ENCODE measurements around the gene TXNL4A. TPM values are rescaled to one million over a fixed set of nuclear protein-coding genes. Genes with fewer than 3 reads are reported as not detected.

Gene TXNL4A
- total RNA-seq, 5 donors from 2014 or later (not counting 1 experiment from before 2014, with no cell fraction given): 61.2 to 77.8 (median 72.7) TPM

DNA sequence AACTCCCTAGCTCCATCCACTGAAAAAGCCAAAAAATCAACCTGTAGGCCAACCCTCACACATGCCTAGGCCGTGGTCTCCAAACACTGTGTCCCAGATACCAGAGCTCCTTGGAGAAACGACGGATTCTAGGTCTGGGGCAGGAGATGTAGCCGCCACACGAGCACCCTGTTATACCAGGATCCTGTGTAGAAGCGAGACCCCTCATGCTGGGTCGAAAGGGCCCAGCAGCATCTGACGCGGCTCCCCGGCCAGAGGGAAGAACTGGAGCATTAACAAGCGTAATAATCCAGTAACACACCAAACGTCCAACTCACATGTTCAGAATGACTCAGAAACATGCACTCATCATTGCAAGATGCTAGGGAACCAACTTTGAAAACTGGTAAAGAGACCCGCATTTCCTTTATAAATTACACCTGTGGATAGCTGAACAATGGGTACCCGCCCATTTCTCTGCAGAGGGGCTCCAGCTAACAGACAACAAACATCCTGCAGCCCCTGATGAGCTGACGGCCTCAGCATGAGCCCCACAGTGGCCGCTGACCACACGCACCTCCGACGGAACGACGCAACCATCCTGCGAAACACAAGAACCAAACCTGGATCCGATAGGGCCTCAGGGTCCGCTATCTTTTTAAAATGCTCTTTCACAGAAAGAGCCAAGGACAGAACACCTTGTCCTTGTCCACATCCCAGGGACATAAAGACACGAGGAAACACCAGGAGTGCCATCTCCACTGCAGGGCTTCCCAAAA is 51.1 kb downstream of the TXNL4A start:
- ATAC-seq (replicated peaks in 1 of 4) (no peak), DNase-seq (no peak)
- CTCF ChIA-PET: interaction anchor here in 1 of 2 donors (0.5 kb wide), 1 partner anchor 312 kb away, joined by 4 read pairs; no protein-coding TSS in a partner anchor
- Histone ChIP-seq H3K27ac (ENCODE audit: low read length) (no peak overlapping the region), H3K36me3 (ENCODE audit: control insufficient read depth in 2 of 2, extremely low read depth in 1 of 2, insufficient read depth in 1 of 2, low read length in 1 of 2) (peaks cover 29 to 35% of the 10 kb centered on the region in 2 donors), H3K4me1 (ENCODE audit: control insufficient read depth in 1 of 2, extremely low read depth in 1 of 2, insufficient read depth in 2 of 2, low read length in 2 of 2) (no peaks in the 10 kb centered on the region), H3K27me3 (replicated peaks in 1 of 2; ENCODE audit: control insufficient read depth in 2 of 2, extremely low read depth in 1 of 2, insufficient read depth in 2 of 2, low read length in 1 of 2) (no peaks in the 10 kb centered on the region), H3K4me3 (ENCODE audit: control insufficient read depth in 1 of 2, extremely low read depth in 1 of 2, low read length in 1 of 2) (no peak overlapping the region), H3K9me3 (peaks cover 4% of the 10 kb centered on the region)
- Mint-ChIP-seq H3K27me3 (no peaks in the 10 kb centered on the region), H3K9me3 (peaks cover 8 to 27% (median 20%) of the 10 kb centered on the region in 3 donors), H3K36me3 (peaks cover 92% of the 10 kb centered on the region), H3K4me3 (no peak overlapping the region), H3K4me1 (peaks cover 4 to 11% (median 8%) of the 10 kb centered on the region in 3 donors), H3K27ac (no peak overlapping the region)
- POLR2A ChIA-PET: no interaction called here
- 97% methylated on average over 23 of the region's 25 CpGs for WGBS (ENCODE audit: insufficient coverage)

- Mint-ChIP-seq H3K4me1 (peaks cover 0 to 6% (median 5%) of the 10 kb centered on the region in 3 donors), H3K4me3 (no peak overlapping the region), H3K27ac (no peak overlapping the region), H3K27me3 (no peaks in the 10 kb centered on the region), H3K9me3 (peaks cover 11 to 30% (median 24%) of the 10 kb centered on the region in 3 donors), H3K36me3 (peaks cover 91% of the 10 kb centered on the region)
- H3K4me1 ChIP-seq (ENCODE audit: control insufficient read depth in 1 of 2, extremely low read depth in 1 of 2, insufficient read depth in 2 of 2, low read length in 2 of 2): no peaks in the 10 kb centered on the region
- no peak overlapping the region for H3K4me3 ChIP-seq (ENCODE audit: control insufficient read depth in 1 of 2, extremely low read depth in 1 of 2, low read length in 1 of 2)
- H3K27ac ChIP-seq (ENCODE audit: low read length): no peak overlapping the region
- peaks cover 23 to 35% of the 10 kb centered on the region in 2 donors for H3K36me3 ChIP-seq (ENCODE audit: control insufficient read depth in 2 of 2, extremely low read depth in 1 of 2, insufficient read depth in 1 of 2, low read length in 1 of 2)
- no peak for DNase-seq
- POLR2A ChIA-PET: no interaction called here
- H3K27me3 ChIP-seq (replicated peaks in 1 of 2; ENCODE audit: control insufficient read depth in 2 of 2, extremely low read depth in 1 of 2, insufficient read depth in 2 of 2, low read length in 1 of 2): no peaks in the 10 kb centered on the region
- 100% methylated on average over 3 of the region's 12 CpGs for WGBS (ENCODE audit: insufficient coverage)
- no peak for ATAC-seq (replicated peaks in 1 of 4)
- peaks cover 6% of the 10 kb centered on the region for H3K9me3 ChIP-seq
- CTCF ChIA-PET: no interaction called here
Measured at GRCh38 chr18:79936641-79937040, 51.7 kb downstream of the TXNL4A start.

GRCh38 chr18:79935925-79936324 is 52.4 kb downstream of the TXNL4A start:
- Histone ChIP-seq H3K36me3 (ENCODE audit: control insufficient read depth in 2 of 2, extremely low read depth in 1 of 2, insufficient read depth in 1 of 2, low read length in 1 of 2) (peaks cover 19 to 32% of the 10 kb centered on the region in 2 donors), H3K27me3 (replicated peaks in 1 of 2; ENCODE audit: control insufficient read depth in 2 of 2, extremely low read depth in 1 of 2, insufficient read depth in 2 of 2, low read length in 1 of 2) (no peaks in the 10 kb centered on the region), H3K9me3 (peaks cover 6% of the 10 kb centered on the region), H3K4me3 (ENCODE audit: control insufficient read depth in 1 of 2, extremely low read depth in 1 of 2, low read length in 1 of 2) (no peak overlapping the region), H3K4me1 (ENCODE audit: control insufficient read depth in 1 of 2, extremely low read depth in 1 of 2, insufficient read depth in 2 of 2, low read length in 2 of 2) (no peaks in the 10 kb centered on the region), H3K27ac (ENCODE audit: low read length) (no peak overlapping the region)
- Mint-ChIP-seq H3K9me3 (peaks cover 15 to 34% (median 30%) of the 10 kb centered on the region in 3 donors), H3K4me3 (no peak overlapping the region), H3K36me3 (peaks cover 94% of the 10 kb centered on the region), H3K4me1 (peaks cover 0 to 6% (median 5%) of the 10 kb centered on the region in 3 donors), H3K27ac (no peak overlapping the region), H3K27me3 (no peaks in the 10 kb centered on the region)
- CTCF ChIA-PET: no interaction called here
- no peak for ATAC-seq (replicated peaks in 1 of 4)
- WGBS (ENCODE audit: insufficient coverage): 98% methylated on average over 4 of the region's 6 CpGs
- POLR2A ChIA-PET: no interaction called here
- DNase-seq: peak in 1 of 35 experiments; percentile 5

DNA sequence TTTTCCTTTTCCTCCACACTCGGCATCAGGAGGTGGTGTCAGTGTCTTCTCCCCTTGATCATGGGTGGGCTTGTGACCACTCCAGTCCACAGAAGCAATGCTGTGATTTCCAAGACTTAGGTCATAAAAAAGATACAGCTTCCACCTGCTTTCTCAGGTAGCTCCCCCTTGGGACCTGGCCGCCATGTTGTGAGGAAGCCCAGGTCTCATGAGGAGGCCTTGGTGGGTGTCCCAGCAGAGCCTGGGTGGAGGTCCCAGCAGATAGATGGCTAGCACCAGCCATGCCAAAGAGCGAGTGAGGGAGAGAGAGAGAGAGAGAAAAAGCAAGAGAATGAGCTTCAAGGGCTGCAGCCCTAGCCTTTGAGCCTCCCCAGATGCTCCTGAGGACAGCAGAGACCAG is 52.9 kb downstream of the TXNL4A start:
- Histone ChIP-seq H3K4me1 (ENCODE audit: control insufficient read depth in 1 of 2, extremely low read depth in 1 of 2, insufficient read depth in 2 of 2, low read length in 2 of 2) (no peaks in the 10 kb centered on the region), H3K4me3 (ENCODE audit: control insufficient read depth in 1 of 2, extremely low read depth in 1 of 2, low read length in 1 of 2) (peak overlapping the region in 1 of 2 donors; percentile 38), H3K27ac (ENCODE audit: low read length) (no peak overlapping the region), H3K9me3 (peaks cover 8% of the 10 kb centered on the region), H3K27me3 (replicated peaks in 1 of 2; ENCODE audit: control insufficient read depth in 2 of 2, extremely low read depth in 1 of 2, insufficient read depth in 2 of 2, low read length in 1 of 2) (no peaks in the 10 kb centered on the region), H3K36me3 (ENCODE audit: control insufficient read depth in 2 of 2, extremely low read depth in 1 of 2, insufficient read depth in 1 of 2, low read length in 1 of 2) (peaks cover 19 to 28% of the 10 kb centered on the region in 2 donors)
- peaks cover 93% of the 10 kb centered on the region for H3K36me3 Mint-ChIP-seq
- CTCF ChIA-PET: no interaction called here
- POLR2A ChIA-PET: interaction anchor here in 1 of 2 donors (0.7 kb wide), 1 partner anchor 22 kb away, joined by 3 read pairs; no protein-coding TSS in a partner anchor
- DNase-seq: peak in 1 of 35 experiments; percentile 16
- WGBS (ENCODE audit: insufficient coverage): 89% methylated on average over 2 of the region's 3 CpGs
- no peak for ATAC-seq (replicated peaks in 1 of 4)
- H3K4me1 Mint-ChIP-seq: peaks cover 0 to 6% (median 5%) of the 10 kb centered on the region in 3 donors
- H3K27me3 Mint-ChIP-seq: no peaks in the 10 kb centered on the region
- no peak overlapping the region for H3K4me3 Mint-ChIP-seq
- peaks cover 15 to 34% (median 30%) of the 10 kb centered on the region in 3 donors for H3K9me3 Mint-ChIP-seq
- H3K27ac Mint-ChIP-seq: no peak overlapping the region

DNA sequence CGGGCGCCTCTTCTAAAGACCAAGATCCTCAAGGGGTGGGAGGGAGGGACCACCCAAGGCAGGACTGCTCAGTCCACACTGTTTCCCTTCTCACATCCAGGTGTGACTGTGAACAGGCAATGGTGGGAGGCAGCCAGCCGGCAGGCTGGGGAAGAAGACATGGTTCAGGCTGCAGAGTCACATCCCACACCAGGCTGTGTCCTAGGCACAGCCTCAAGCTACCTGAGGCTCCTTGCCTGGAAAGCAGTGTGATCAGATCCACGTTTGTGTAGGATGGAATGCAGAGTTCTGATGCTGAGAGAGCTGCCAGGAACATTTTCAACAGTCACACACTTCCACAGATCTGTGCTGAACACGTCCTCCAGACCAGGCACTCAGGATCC is 53.3 kb downstream of the TXNL4A start:
- Histone ChIP-seq H3K27me3 (replicated peaks in 1 of 2; ENCODE audit: control insufficient read depth in 2 of 2, extremely low read depth in 1 of 2, insufficient read depth in 2 of 2, low read length in 1 of 2) (no peaks in the 10 kb centered on the region), H3K4me3 (ENCODE audit: control insufficient read depth in 1 of 2, extremely low read depth in 1 of 2, low read length in 1 of 2) (no peak overlapping the region), H3K36me3 (ENCODE audit: control insufficient read depth in 2 of 2, extremely low read depth in 1 of 2, insufficient read depth in 1 of 2, low read length in 1 of 2) (peaks cover 19 to 23% of the 10 kb centered on the region in 2 donors), H3K9me3 (peaks cover 11% of the 10 kb centered on the region), H3K4me1 (ENCODE audit: control insufficient read depth in 1 of 2, extremely low read depth in 1 of 2, insufficient read depth in 2 of 2, low read length in 2 of 2) (no peaks in the 10 kb centered on the region), H3K27ac (ENCODE audit: low read length) (no peak overlapping the region)
- H3K9me3 Mint-ChIP-seq: peaks cover 16 to 37% (median 34%) of the 10 kb centered on the region in 3 donors
- ATAC-seq (replicated peaks in 1 of 4): no peak
- peak in 1 of 35 experiments; percentile 12 for DNase-seq
- H3K4me3 Mint-ChIP-seq: no peak overlapping the region
- no peak overlapping the region for H3K27ac Mint-ChIP-seq
- 63% methylated on average over 1 of the region's 5 CpGs for WGBS (ENCODE audit: insufficient coverage)
- POLR2A ChIA-PET: interaction anchor here in 1 of 2 donors (0.7 kb wide), 1 partner anchor 22 kb away, joined by 3 read pairs; no protein-coding TSS in a partner anchor
- H3K36me3 Mint-ChIP-seq: peaks cover 93% of the 10 kb centered on the region
- peaks cover 0 to 6% (median 5%) of the 10 kb centered on the region in 3 donors for H3K4me1 Mint-ChIP-seq
- no peaks in the 10 kb centered on the region for H3K27me3 Mint-ChIP-seq
- CTCF ChIA-PET: no interaction called here

DNA sequence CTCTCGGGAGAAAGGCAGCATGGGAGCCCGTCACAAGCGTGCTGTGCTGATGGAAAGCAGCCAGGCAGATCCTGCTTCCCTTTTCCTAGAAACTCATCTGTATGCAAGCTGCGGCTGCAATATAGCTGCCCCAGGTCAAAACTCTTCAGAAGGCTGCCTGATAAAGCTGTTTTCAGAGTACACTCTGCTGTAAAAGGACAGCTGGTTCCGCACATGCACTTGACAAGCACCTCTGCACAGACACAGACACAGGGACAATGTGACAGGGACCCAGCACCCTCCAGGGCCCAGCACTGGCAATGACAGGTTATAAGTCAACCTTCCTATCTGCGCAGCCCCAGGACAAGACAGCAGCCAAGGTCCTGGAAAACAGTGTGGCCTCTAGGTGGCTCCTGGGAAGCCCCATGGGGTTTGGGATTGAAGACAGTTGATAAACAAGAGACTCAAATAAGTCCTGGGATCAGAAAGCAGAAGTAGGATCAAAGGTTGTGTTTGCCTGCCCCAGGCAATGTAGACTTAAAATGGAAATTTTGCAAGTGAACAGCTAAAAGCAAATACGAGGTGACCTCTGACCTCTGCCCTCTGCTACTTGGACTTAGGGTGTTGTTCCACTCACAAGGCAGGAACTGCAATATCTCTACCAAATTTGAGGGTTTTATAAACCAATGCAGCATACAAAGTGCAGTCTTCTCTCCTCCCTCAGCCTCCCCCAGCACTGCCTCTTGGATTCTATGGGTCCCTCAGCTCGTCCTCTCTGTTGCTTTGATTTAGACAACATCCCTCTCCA is 53.9 kb downstream of the TXNL4A start:
- CTCF ChIA-PET: no interaction called here
- peak in 1 of 35 experiments; percentile 8 for DNase-seq
- peaks cover 11% of the 10 kb centered on the region for H3K9me3 ChIP-seq

More for the DNA sequence above, 53.9 kb downstream of the TXNL4A start:
- Histone ChIP-seq H3K4me3 (ENCODE audit: control insufficient read depth in 1 of 2, extremely low read depth in 1 of 2, low read length in 1 of 2) (no peak overlapping the region), H3K27ac (ENCODE audit: low read length) (no peak overlapping the region), H3K27me3 (replicated peaks in 1 of 2; ENCODE audit: control insufficient read depth in 2 of 2, extremely low read depth in 1 of 2, insufficient read depth in 2 of 2, low read length in 1 of 2) (no peaks in the 10 kb centered on the region), H3K36me3 (ENCODE audit: control insufficient read depth in 2 of 2, extremely low read depth in 1 of 2, insufficient read depth in 1 of 2, low read length in 1 of 2) (peaks cover 19 to 22% of the 10 kb centered on the region in 2 donors), H3K4me1 (ENCODE audit: control insufficient read depth in 1 of 2, extremely low read depth in 1 of 2, insufficient read depth in 2 of 2, low read length in 2 of 2) (no peaks in the 10 kb centered on the region)
- Mint-ChIP-seq H3K36me3 (peaks cover 93% of the 10 kb centered on the region), H3K4me3 (no peak overlapping the region), H3K27me3 (no peaks in the 10 kb centered on the region), H3K9me3 (peaks cover 22 to 43% (median 40%) of the 10 kb centered on the region in 3 donors), H3K4me1 (peaks cover 0 to 3% (median 1%) of the 10 kb centered on the region in 3 donors), H3K27ac (no peak overlapping the region)
- POLR2A ChIA-PET: no interaction called here
- ATAC-seq (replicated peaks in 1 of 4): no peak
- WGBS (ENCODE audit: insufficient coverage): 92% methylated on average over 6 of the region's 8 CpGs
